Cardiac fibroblast (primary cell): ENCODE data around the gene TMEM45A.
"Not testable (repeated sequence)": the region's sequence is repeated elsewhere in the genome, so short reads cannot be mapped to it uniquely, and the experiment has no call there.

ENCODE experiments used
- DNase-seq, 2 donors: peaks; one replicate each; pipeline versions ENCODE4 v3.0.0 to v3.0.0-alpha.2; 2010; ENCODE audit warnings: low read depth in 2 of 2
- H3K4me3 ChIP-seq, 2 donors: replicated peaks in 1 of 2; 1 replicate in 1 of 2; 2 replicates in 1 of 2; pipeline ENCODE4 v1.5.1; 2011; ENCODE audit warnings: low read depth in 2 of 2, low read length in 2 of 2, mild to moderate bottlenecking in 2 of 2, moderate library complexity in 1 of 2
- CTCF ChIP-seq: IDR thresholded peaks from one replicate; pipeline ENCODE4 v1.5.1; 2011; ENCODE audit warnings: low read depth, mild to moderate bottlenecking, low read length, inconsistent platforms

TMEM45A gene

GRCh38 chr3:100467133-100467532 lies 25.3 kb upstream of the TMEM45A start:
- no peak for TF ChIP-seq CTCF
- DNase-seq, result no peak
- H3K4me3 ChIP-seq, result no peak overlapping the region

GRCh38 chr3:100468676-100469075 lies 23.7 kb upstream of the TMEM45A start:
- DNase-seq, result no peak
- TF ChIP-seq CTCF, result no peak
- H3K4me3 ChIP-seq, result no peak overlapping the region

- DNase-seq, result no peak
- TF ChIP-seq CTCF, result no peak
- no peak overlapping the region for H3K4me3 ChIP-seq
Measured at GRCh38 chr3:100470951-100471350, 21.5 kb upstream of the TMEM45A start.

GRCh38 chr3:100471444-100471843 lies 21.0 kb upstream of the TMEM45A start:
- no peak for TF ChIP-seq CTCF
- DNase-seq, result no peak
- H3K4me3 ChIP-seq, result no peak overlapping the region

- H3K4me3 ChIP-seq, DNase-seq: not testable (repeated sequence)
Measured at GRCh38 chr3:100477851-100478360, 14.5 kb upstream of the TMEM45A start.

- DNase-seq, H3K4me3 ChIP-seq: not testable (repeated sequence)
Measured at GRCh38 chr3:100478521-100478920, 13.9 kb upstream of the TMEM45A start.

GRCh38 chr3:100480081-100480480 lies 12.3 kb upstream of the TMEM45A start:
- no peak for TF ChIP-seq CTCF
- no peak for DNase-seq
- H3K4me3 ChIP-seq, result no peak overlapping the region

- H3K4me3 ChIP-seq, result no peak overlapping the region
- no peak for TF ChIP-seq CTCF
- no peak for DNase-seq
Measured at GRCh38 chr3:100482176-100482575, 10.2 kb upstream of the TMEM45A start.
